ENCODE data around the gene OXSR1. TPM values are rescaled to one million over a fixed set of nuclear protein-coding genes. Genes with fewer than 3 reads are reported as not detected.
A peak's percentile ranks its signal among the peaks of the same experiment; 100 is the strongest.
"Not testable (repeated sequence)": the region's sequence is repeated elsewhere in the genome, so short reads cannot be mapped to it uniquely, and the experiment has no call there.

OXSR1 gene
- total RNA-seq, 2 experiments from 2014 or later = 57.3 to 59.9 TPM

- H3K27ac Mint-ChIP-seq = peak overlapping the region; percentile 100
- H3K36me3 Mint-ChIP-seq = peaks cover 34% of the 10 kb centered on the region
- H3K4me3 Mint-ChIP-seq = peak overlapping the region; percentile 89
- no peaks in the 10 kb centered on the region for H3K27me3 Mint-ChIP-seq
- no peak for DNase-seq
- H3K9me3 Mint-ChIP-seq = no peaks in the 10 kb centered on the region
- H3K4me1 Mint-ChIP-seq = peaks cover 39% of the 10 kb centered on the region
These were observed 740 bp upstream of the OXSR1 start for GRCh38 chr3:38164643-38164951.

DNA sequence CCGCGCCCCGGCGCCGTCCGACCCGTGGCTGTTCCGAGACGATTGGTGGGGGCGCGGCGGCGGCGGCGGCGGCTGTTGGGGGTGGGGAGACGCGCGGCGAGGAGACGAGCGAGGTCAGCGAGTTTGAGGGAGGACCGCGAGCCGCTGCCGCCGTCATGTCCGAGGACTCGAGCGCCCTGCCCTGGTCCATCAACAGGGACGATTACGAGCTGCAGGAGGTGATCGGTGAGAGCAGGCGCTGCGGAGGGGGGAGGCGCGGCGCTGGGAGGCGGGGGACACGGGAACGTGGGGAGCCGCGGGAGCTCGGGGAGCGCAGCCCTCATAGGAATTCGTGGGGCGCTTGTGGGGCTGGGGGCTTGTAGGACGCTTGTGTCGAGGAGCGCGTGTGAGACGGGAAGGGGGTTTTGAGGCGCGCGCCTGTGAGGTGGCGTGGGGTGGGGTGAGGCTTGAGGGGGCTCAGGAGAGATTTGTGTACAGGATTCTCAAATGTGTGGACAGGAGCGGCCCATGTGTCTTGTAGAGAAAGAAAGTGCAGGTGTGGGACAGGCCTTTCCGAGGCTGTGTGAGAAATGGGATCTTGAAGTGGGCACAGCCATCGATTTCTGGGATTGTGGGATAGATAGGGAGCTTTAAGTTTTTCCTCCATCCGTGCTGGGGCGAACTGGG is 518 bp downstream of the OXSR1 start:
- H3K4me3 Mint-ChIP-seq = peak overlapping the region; percentile 89
- H3K4me1 Mint-ChIP-seq = peaks cover 43% of the 10 kb centered on the region
- no peaks in the 10 kb centered on the region for H3K27me3 Mint-ChIP-seq
- no peak for DNase-seq
- H3K27ac Mint-ChIP-seq = peak overlapping the region; percentile 100
- H3K36me3 Mint-ChIP-seq = peaks cover 35% of the 10 kb centered on the region
- H3K9me3 Mint-ChIP-seq = no peaks in the 10 kb centered on the region

GRCh38 chr3:38167591-38167990 is 2.3 kb downstream of the OXSR1 start:
- no peak for DNase-seq
- H3K4me3 Mint-ChIP-seq = peak overlapping the region; percentile 89
- no peaks in the 10 kb centered on the region for H3K27me3 Mint-ChIP-seq
- peaks cover 35% of the 10 kb centered on the region for H3K36me3 Mint-ChIP-seq
- H3K27ac Mint-ChIP-seq = no peak overlapping the region
- H3K4me1 Mint-ChIP-seq = peaks cover 58% of the 10 kb centered on the region
- no peaks in the 10 kb centered on the region for H3K9me3 Mint-ChIP-seq

DNA sequence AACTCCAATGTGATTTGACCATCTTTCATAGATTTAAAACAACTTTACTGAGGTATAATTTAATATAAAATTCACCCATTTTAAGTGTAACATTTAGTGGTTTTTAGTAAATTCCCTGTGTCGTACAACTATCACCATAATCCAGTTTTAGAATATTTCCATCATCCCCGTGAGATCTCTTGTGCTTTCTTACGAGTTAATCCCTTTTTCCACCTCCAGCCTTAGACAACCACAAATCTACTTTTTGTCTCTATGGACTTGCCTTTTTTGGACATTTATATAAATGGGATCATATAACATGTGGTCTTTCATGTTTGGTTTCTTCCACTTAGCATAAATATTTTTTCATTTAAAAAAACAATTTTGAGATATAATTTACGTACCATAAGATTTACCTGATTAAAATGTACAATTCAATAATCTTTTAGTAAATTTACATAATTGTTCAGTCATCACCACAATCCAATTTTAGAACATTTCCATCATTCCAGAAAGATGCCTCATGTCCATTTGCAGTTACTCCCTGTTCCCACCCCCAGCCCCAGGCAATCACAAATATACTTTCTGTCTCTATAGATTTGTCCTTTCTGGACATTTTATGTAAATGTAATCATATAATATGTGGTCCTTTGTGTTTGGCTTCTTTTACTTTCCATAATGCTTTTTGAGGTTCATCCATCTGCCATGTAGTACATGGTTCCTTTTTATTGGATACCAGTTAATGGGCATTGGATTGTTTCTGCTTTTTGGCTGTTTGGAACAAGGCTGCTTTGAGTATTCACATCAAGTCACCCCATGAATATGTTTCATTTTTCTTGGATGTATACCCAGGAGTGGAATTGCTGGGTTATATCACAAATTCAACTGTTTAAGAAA is 3.1 kb downstream of the OXSR1 start:
- H3K9me3 Mint-ChIP-seq = no peaks in the 10 kb centered on the region
- peak overlapping the region; percentile 20 for H3K4me3 Mint-ChIP-seq
- no peak for DNase-seq
- H3K36me3 Mint-ChIP-seq = peaks cover 35% of the 10 kb centered on the region
- peak overlapping the region; percentile 63 for H3K27ac Mint-ChIP-seq
- H3K4me1 Mint-ChIP-seq = peaks cover 66% of the 10 kb centered on the region
- H3K27me3 Mint-ChIP-seq = no peaks in the 10 kb centered on the region

- H3K36me3 Mint-ChIP-seq = peaks cover 35% of the 10 kb centered on the region
- peaks cover 72% of the 10 kb centered on the region for H3K4me1 Mint-ChIP-seq
- H3K4me3 Mint-ChIP-seq = peak overlapping the region; percentile 19
- no peaks in the 10 kb centered on the region for H3K27me3 Mint-ChIP-seq
- no peak for DNase-seq
- peak overlapping the region; percentile 72 for H3K27ac Mint-ChIP-seq
- no peaks in the 10 kb centered on the region for H3K9me3 Mint-ChIP-seq
These were observed 3.6 kb downstream of the OXSR1 start for GRCh38 chr3:38169027-38169317.

DNA sequence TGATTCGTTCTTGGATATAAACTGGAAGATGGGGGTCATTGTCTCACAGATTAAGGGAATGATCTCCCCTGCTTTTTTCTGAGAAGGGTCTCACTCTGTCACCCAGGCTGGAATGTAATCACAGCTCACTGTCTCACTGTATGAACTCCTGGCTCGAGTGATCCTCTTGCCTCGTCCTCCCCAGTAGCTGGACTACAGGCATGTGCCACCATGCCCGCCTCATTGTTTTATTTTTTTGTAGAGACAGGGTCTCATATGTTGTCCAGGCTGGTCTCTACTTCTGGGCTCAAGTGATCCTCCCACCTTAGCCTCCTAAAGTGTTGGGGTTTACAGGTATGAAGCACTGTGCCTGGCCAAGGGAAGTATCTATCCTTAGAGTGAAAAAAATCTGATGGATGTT is 5.4 kb downstream of the OXSR1 start:
- no peak for DNase-seq
- Mint-ChIP-seq H3K27me3 (no peaks in the 10 kb centered on the region), H3K36me3 (peaks cover 32% of the 10 kb centered on the region), H3K9me3 (no peaks in the 10 kb centered on the region), H3K4me3 (no peak overlapping the region), H3K27ac (no peak overlapping the region), H3K4me1 (peaks cover 77% of the 10 kb centered on the region)

GRCh38 chr3:38171622-38172021 is 6.3 kb downstream of the OXSR1 start:
- H3K27ac Mint-ChIP-seq = no peak overlapping the region
- DNase-seq = no peak
- H3K27me3 Mint-ChIP-seq = no peaks in the 10 kb centered on the region
- no peak overlapping the region for H3K4me3 Mint-ChIP-seq
- peaks cover 77% of the 10 kb centered on the region for H3K4me1 Mint-ChIP-seq
- H3K9me3 Mint-ChIP-seq = no peaks in the 10 kb centered on the region
- peaks cover 28% of the 10 kb centered on the region for H3K36me3 Mint-ChIP-seq

DNA sequence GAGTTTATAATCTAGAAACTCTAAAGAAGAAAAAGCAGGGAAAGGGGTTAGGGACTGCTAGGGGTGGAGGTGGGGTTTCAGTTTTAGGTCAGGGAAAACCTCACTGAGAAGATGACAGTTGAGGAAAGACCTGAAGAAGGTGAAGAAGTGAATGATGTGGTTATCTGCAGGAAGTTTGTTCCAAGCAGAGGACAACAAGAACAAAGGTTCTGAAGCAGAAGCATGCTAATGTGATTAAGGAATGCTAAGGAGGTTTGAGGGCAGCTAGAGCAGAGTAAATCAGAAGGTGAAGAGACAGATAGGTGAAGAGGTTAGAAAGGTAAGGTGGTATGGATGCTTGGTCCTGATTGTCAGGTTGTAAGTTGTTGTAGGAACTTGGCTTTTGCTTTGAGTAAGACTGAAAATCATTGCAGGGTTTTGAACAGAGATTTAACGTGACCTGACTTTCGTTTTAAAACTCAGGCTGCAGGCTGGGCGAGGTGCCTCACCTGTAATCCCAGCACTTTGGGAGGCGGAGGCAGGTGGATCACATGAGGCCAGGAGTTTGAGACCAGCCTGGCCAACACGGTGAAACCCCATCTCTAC is 8.6 kb downstream of the OXSR1 start:
- DNase-seq = no peak
- Mint-ChIP-seq H3K27ac (no peak overlapping the region), H3K4me3 (no peak overlapping the region), H3K27me3 (no peaks in the 10 kb centered on the region), H3K36me3 (peaks cover 18% of the 10 kb centered on the region), H3K9me3 (no peaks in the 10 kb centered on the region), H3K4me1 (peaks cover 62% of the 10 kb centered on the region)

- no peak overlapping the region for H3K27ac Mint-ChIP-seq
- no peaks in the 10 kb centered on the region for H3K9me3 Mint-ChIP-seq
- H3K4me3 Mint-ChIP-seq = no peak overlapping the region
- no peaks in the 10 kb centered on the region for H3K27me3 Mint-ChIP-seq
- H3K36me3 Mint-ChIP-seq = peaks cover 22% of the 10 kb centered on the region
- no peak for DNase-seq
- H3K4me1 Mint-ChIP-seq = peaks cover 42% of the 10 kb centered on the region
These were observed 11.8 kb downstream of the OXSR1 start for GRCh38 chr3:38177181-38177580.

DNA sequence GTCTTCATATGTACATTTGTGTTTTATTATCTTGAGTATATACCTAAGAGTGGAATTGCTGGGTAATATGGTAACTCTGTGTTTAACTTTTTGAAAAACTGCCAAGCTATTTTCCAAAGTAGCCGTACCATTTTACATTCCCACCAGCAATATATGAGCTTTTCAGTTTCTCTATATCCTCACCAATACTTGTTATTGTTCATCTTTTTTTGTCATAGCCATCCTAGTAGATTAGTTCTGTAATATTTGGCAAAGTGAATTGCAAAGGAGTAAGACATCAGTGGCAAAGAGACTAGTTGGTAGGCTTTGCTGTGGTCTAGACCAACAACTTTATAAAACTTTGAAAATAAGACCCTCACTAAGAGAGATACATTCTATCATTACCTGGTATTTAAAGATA is 21.4 kb downstream of the OXSR1 start:
- no peak overlapping the region for H3K27ac Mint-ChIP-seq
- H3K4me1 Mint-ChIP-seq = peaks cover 11% of the 10 kb centered on the region
- H3K36me3 Mint-ChIP-seq = peaks cover 33% of the 10 kb centered on the region
- H3K4me3 Mint-ChIP-seq = no peak overlapping the region
- DNase-seq = no peak
- no peaks in the 10 kb centered on the region for H3K27me3 Mint-ChIP-seq
- no peaks in the 10 kb centered on the region for H3K9me3 Mint-ChIP-seq

- H3K4me1 Mint-ChIP-seq = peaks cover 4% of the 10 kb centered on the region
- no peak overlapping the region for H3K27ac Mint-ChIP-seq
- peaks cover 35% of the 10 kb centered on the region for H3K36me3 Mint-ChIP-seq
- H3K9me3 Mint-ChIP-seq = no peaks in the 10 kb centered on the region
- no peak overlapping the region for H3K4me3 Mint-ChIP-seq
- DNase-seq = no peak
- no peaks in the 10 kb centered on the region for H3K27me3 Mint-ChIP-seq
These were observed 25.1 kb downstream of the OXSR1 start for GRCh38 chr3:38190481-38190881.

GRCh38 chr3:38202931-38203330 is 37.6 kb downstream of the OXSR1 start:
- Mint-ChIP-seq H3K4me1 (peaks cover 32% of the 10 kb centered on the region), H3K36me3 (peaks cover 31% of the 10 kb centered on the region)
- DNase-seq, H3K4me3 Mint-ChIP-seq, H3K9me3 Mint-ChIP-seq, H3K27ac Mint-ChIP-seq, H3K27me3 Mint-ChIP-seq: not testable (repeated sequence)

- Mint-ChIP-seq H3K36me3 (peaks cover 36% of the 10 kb centered on the region), H3K4me1 (peaks cover 36% of the 10 kb centered on the region), H3K27ac (no peak overlapping the region), H3K4me3 (no peak overlapping the region), H3K9me3 (peaks cover 1% of the 10 kb centered on the region), H3K27me3 (no peaks in the 10 kb centered on the region)
- DNase-seq = no peak
These were observed 38.4 kb downstream of the OXSR1 start for GRCh38 chr3:38203690-38204089.

DNA sequence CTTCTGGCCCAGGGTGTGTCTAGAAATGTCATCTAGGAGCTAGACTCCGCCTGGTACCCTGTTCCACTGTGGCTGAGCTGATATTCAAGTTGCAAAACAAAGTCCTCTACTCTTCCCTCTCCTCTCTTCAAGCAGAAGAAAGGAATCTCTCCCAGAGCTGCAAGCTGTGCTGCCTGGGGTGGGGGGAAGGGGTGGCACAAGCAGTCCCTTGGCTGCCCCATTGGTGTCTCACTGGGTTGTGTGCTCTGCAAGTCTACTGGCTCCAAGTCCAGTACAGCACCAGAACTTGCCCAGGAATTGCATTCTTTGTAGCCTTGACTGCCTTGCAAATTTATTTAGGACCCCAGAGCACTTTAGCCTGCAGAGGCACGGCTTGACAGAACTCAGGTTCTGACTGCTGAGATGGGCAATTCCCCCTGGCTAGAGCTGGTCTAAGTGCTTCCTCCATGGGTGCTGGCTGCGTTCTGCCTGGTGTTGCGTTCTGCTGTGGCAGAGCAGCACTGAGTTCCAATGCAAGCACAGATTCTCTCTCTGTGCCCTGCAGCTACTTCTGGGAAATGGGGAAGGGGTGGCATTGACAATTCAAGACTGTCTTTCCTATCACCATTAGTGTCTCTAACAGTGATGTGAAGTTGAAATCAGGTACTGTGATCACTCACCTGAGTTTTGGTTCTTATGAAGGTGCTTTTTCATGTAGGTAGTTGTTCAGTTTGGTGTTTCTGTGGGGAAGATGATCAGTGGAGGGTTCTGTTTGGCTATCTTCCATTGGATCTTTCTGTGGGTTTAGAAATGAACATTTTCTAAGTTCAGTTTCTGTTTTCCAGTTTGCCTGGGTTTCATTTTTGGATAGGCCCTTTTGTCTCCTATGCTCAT is 39.5 kb downstream of the OXSR1 start:
- no peak overlapping the region for H3K4me3 Mint-ChIP-seq

DNA sequence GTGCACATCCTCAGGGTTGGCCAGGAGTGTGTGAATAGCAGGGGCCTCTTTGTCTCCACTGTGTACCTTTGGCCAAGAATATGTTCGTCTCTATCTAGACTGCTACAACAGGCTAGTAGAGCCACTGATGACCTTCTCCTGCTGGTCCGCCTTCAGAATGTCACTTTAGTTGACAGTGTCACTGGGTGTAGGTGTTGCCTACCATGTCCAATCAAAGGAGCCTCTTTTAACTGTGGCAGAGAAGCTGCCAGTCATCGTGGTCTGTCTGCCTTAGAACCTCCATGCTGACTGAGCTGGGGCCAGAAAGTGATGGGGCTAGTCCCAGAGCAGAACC is 40.1 kb downstream of the OXSR1 start:
- Mint-ChIP-seq H3K4me1 (peaks cover 45% of the 10 kb centered on the region), H3K27ac (peak overlapping the region; percentile 67), H3K27me3 (no peaks in the 10 kb centered on the region), H3K36me3 (peaks cover 31% of the 10 kb centered on the region), H3K4me3 (no peak overlapping the region), H3K9me3 (peaks cover 1% of the 10 kb centered on the region)
- DNase-seq = no peak

More for the DNA sequence above, 39.5 kb downstream of the OXSR1 start:
- Mint-ChIP-seq H3K9me3 (peaks cover 1% of the 10 kb centered on the region), H3K36me3 (peaks cover 33% of the 10 kb centered on the region), H3K27ac (peak overlapping the region; percentile 67), H3K27me3 (no peaks in the 10 kb centered on the region), H3K4me1 (peaks cover 39% of the 10 kb centered on the region)
- no peak for DNase-seq
